GM10266 (cell line): Measurements from ENCODE around the gene DMC1.

ENCODE experiments used
- DNase-seq: peaks from one replicate; pipeline ENCODE4 v3.0.0; 2012; ENCODE audit errors: extremely low spot score
- CTCF ChIP-seq: IDR thresholded peaks from 2 replicates; pipeline ENCODE4 v1.5.1; 2012; ENCODE audit warnings: mild to moderate bottlenecking, low read depth; ENCODE audit not compliant: control insufficient read depth, insufficient read depth; ENCODE audit errors: missing control alignments

The DMC1 gene

GRCh38 chr22:38523029-38523428, 47.0 kb downstream of the DMC1 start:
- no peak for TF ChIP-seq CTCF
- DNase-seq: no peak

GRCh38 chr22:38519453-38520250, 50.3 kb downstream of the DMC1 start:
- no peak for DNase-seq
- TF ChIP-seq CTCF: no peak

DNA sequence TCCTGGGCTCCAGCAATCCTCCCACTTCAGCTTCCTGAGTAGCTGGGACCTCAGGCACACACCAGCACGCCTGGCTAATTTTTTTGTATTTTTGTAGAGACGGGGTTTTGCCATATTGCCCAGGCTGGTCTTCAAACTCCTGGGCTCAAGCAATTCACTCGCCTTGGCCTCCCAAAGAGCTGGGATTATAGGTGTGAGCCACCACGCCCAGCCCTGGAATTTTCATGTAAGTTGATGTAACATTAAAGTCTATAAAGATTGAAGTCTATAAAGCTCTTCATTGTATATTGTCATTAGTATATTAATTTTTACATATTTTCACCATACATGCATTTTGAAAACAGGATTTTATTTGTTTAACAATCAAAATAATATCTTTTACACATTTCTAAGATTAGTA, 51.4 kb downstream of the DMC1 start:
- no peak for TF ChIP-seq CTCF

GRCh38 chr22:38513063-38513462, 56.9 kb downstream of the DMC1 start:
- TF ChIP-seq CTCF: peak; percentile 63
- peak; percentile 51 for DNase-seq

More for the DNA sequence above, 51.4 kb downstream of the DMC1 start:
- DNase-seq: no peak

- no peak for TF ChIP-seq CTCF
- DNase-seq: no peak
Measured at GRCh38 chr22:38510416-38510970, 59.5 kb downstream of the DMC1 start.

DNA sequence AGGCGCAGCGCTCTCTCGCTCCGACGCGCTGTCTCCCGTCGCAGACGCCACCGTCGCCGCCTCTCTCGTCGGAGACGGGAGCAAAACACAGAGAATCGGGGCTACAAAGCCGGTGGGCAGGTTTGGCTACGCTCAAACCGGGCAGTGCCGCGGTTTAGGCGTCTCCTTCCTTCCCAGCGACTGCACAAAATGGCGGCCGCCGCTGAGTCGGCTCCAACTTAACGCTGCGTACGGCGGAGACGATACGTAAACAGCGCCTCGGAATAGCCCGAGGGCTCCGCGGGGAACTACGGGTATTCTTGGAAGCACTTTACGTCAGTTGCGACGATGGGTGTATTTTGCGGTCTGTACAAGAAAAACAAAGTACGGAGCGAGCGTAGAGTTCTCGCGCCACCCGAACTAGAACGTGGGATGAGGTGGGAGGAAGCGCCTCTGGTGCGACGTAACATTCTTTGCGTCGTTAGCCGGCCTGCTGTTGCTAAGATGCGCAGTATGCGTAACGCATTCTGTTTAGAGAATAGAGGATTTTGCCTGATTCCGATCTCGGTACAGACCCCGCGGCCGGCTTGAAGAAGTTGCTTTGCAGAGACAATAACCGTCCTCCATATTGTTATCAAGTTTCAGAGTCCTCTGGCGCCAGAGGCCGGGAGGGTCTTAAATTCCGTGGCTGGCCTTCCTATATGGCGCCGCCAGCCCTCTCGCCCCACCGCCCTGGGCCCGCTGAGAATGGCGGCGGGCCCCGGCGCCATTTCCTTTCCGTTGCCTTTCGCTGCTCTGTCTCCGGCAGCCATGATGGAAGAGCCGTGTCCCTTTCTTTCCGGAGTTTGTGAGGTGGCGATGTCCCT, 63.6 kb downstream of the DMC1 start, which contains the start of gene DDX17:
DDX17 (minus strand) TSS at position 194 of the 845 bp plus-strand sequence.
- DNase-seq: peak; percentile 93
- no peak for TF ChIP-seq CTCF
